Hematopoietic multipotent progenitor cell treated with erythropoietin and hydrocortisone succinate and interleukin-3 and kit ligand, for 8 days (in vitro differentiated cells): ENCODE data around the gene SERHL2.
"Not testable (repeated sequence)": the region's sequence is repeated elsewhere in the genome, so short reads cannot be mapped to it uniquely, and the experiment has no call there.

Experiments used
- DNase-seq: peaks from one replicate; pipeline ENCODE4 v3.0.0-alpha.2; 2015

SERHL2 gene

GRCh38 chr22:42577141-42577540 is 23.4 kb downstream of the SERHL2 start:
- DNase-seq = not testable (repeated sequence)

DNA sequence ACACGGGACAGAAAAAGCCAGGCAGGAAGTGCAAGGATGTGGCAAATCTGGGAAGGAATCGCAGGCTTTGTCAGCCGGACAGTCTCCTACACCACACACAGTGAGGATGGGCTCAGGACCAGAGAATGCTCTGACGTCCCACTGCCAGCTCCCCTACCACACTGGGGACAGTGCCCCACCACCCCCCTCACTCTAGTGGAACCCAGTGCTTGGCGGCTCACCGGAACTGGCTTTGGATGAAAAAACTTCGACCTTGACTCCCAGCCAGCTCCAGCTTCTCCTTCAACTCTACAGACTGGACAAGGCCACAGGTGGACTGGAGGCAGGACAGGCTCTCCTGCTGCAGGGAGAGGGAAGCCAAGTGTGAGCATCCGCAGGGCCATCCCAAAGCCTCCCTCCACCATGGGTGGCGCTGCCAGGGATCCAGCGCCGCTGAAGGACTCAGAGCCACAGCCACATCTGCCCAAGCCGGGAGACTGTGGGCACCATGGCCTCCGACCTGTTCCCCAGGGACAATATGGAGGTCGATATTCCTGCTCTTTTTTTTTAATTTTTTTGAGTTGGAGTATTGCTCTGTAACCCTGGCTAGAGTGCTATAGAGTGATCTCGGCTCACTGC is 24.0 kb downstream of the SERHL2 start:
- no peak for DNase-seq

DNA sequence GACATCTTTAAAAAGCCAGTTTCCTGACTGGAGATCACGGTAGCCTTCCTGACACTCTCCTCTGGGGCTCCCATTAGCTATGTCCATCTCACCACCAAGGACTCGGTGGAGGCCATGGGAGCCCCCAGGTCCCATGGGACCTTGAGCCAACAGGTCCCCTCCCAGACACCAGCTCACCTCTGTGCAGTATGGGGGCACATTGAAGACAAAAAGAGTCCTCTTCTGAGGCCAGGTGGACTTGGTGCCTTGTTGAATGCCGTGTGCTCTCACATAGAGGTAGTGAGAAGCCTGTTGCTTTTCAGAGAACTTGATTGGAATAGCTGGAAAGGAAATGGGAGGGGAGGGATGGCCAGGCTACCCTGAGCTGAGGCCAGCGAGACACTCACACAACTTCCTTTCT is 26.3 kb downstream of the SERHL2 start:
- not testable (repeated sequence) for DNase-seq

DNA sequence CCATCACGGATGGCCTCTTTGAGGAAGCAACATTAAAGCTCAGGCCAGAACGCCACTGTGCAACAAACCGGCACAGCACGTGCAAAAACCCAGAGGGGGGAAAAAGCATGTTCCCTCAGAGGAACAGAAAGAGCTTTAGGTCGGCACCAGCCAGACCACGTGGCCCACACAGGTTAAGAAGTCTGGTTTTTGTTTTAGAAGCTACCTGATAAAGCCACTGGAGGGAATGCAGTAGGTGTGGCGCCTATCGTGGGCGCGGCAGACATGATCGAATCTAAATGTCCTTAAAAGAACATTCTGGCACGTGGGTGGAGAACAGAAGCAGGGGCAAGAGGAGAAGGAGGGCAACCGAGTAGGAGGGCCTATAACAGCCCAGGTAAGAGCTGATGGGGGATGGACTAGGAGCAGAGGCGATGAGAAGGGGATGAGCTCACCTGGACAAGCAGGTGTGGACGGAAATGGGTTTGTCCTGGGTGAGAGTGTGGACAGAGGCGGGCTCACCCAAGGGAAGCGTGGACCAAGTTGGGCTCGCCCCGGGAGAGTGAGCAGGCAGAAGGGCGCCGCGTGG is 27.5 kb downstream of the SERHL2 start:
- DNase-seq = not testable (repeated sequence)

GRCh38 chr22:42581762-42582716 is 28.3 kb downstream of the SERHL2 start:
- peak; percentile 72 for DNase-seq

DNA sequence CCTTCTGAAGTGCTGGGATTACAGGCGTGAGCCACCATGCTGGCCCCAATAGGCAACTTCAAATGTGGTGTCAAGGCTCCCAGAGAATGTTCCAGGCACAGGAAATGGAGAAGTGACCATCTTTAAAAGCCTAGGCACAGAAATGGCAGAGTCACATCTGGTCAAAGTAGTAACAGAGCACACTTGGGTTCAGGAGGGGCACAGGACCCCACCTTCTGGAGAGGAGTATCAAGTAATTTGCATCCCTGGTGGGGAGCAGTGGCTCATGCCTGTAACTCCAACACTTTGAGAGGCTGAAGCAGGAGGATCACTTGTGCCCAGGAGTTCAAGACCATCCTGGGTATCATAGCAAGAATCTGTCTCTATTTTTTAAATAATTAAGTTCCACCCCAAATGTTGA is 29.2 kb downstream of the SERHL2 start:
- DNase-seq = no peak

DNA sequence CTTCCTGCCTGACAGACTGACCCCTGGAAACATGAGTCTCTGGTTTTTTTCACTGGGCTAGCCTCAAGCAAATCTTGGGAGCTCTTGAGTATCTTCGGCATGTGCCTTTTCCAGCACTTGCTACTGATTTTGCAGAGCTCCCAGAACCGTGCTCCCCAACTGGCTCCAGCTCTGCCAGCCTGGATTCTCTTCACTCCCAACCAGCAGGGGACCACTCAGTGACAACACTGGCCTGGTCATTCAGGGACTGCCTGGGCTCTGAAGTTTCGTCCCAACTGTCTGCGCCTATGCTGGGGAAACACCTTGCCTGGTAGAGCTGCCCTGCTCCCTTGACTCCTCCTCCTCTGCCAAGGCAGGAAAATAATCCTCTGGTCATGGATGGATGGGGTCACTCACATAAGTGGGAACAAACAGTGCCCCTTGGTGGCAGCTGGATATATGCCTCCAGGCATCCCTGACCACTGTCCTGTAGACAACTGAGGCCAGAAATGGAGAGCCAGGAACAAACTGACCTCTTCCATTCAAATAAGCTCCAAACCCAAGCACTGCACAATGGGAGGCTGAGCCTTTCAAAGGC is 30.7 kb downstream of the SERHL2 start:
- DNase-seq = no peak

DNA sequence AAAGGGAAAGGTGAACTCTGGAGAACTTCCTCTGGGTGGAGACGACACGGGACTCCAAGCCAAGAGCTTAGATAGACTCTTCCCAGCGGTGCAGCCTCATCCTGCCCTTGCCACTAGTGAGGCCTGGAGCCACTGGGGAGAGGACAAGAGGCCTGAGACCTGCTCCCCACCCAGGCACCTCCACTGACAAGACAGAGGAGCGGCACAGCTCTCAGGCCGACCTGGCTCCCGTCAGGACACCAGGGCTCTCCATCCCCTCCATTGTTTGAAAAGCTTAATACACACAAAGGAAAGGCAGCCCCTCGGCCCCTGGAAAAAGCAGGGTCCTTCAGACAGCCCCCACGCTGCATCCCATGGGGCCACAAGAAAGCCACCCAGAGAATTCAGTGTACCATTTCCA is 31.3 kb downstream of the SERHL2 start:
- DNase-seq = no peak

DNA sequence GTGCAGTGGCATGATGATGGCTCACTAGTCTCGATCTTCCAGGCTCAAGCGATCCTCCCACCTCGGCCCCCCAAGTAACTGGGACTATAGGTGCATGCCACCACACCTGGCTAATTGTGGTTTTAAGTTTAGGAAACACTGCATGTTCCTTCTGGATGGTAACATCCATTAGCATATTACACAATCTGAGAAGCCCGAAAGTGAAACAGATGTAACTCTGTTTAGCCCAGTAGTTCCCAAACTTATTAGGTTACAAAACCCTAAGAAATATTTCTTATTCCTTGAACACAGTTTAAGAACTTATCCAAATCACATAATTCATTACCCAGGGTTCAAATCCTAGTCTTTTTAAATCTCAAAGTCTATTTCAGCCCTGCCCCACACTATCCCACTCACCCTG is 32.6 kb downstream of the SERHL2 start:
- DNase-seq = no peak

DNA sequence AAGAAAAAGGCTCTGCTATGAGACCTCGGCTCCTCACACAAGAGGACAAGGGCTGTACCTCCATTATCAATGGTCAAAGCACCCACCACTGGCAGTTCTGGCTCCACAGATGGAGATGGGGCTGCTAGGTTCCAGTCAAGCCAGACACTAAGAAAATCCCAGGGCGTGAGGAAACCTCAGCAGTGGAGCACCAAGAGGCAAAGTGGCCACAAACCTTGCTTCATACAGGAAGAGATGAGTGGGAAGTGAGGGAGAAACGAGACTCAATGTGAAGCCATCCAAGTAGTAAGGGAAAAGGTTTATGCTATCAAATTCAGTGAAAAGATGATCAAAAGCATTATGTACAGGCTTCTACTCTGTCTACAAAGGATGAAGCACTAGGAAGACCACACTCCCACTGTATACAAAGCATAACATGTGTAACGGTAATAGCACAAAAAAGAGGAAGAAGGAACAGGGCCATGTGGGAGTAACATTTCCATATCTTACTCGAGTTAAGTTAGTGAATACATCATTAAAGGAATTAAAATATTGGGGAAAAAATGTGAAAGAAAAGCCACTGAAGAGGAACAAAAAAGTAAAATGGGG is 33.9 kb downstream of the SERHL2 start:
- DNase-seq = no peak

GRCh38 chr22:42591987-42592386 is 38.2 kb downstream of the SERHL2 start:
- DNase-seq = no peak

- DNase-seq = no peak
These were observed 41.7 kb downstream of the SERHL2 start for GRCh38 chr22:42595434-42595833.

- no peak for DNase-seq
These were observed 42.6 kb downstream of the SERHL2 start for GRCh38 chr22:42596336-42596735.

DNA sequence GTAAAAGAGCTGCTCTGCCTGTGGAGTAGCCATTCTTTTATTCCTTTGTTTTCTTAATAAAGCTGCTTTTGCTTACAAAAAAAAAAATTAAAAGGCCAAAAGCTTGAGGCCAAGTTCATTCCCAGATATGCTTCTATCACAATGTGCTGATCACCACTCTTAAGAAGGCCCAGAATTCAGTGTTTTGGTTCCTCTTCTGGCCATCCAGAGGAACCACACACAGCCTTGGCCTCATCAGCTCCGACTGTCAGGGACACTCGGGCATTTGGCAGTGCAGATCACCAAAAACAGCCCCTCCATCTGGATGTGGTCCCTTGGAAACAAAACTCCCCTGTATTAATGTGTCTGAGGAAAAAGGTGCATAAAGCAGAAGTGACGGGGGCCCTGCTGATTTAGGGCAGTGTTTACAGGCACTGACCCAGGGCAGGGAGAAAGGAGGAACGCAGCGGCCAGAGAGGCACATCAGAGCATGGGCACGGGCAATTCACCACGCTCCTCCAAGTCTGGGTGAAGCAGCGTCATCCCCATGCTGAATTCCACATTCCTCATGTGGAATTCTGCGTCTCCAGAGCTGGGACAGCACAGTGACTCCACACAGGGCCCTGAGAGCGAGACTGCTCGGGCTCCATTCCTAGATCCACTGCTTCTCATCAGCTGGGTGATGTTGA is 43.2 kb downstream of the SERHL2 start:
- DNase-seq = no peak

- no peak for DNase-seq
These were observed 48.2 kb downstream of the SERHL2 start for GRCh38 chr22:42601879-42602465.

GRCh38 chr22:42602470-42602869 is 48.7 kb downstream of the SERHL2 start:
- no peak for DNase-seq

DNA sequence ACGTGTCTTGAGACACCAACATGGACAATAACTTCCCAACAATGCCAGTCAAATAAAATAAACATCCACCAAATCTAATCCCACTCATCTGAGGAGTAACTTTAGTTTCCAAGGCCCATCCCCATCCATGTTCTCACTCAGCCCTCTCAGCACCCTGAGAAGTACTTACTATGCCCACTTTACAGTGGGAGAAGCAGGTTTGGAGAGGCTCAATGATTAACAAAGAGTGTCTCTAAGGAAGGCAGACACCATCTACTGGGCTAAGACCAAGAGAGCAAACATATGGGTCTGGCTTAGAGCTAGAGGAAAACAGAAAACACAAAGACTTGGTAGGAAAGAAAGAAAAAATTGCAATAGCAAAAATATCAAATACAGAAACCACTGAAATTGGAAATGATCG is 49.7 kb downstream of the SERHL2 start:
- DNase-seq = no peak

- no peak for DNase-seq
These were observed 50.6 kb downstream of the SERHL2 start for GRCh38 chr22:42604403-42604802.

GRCh38 chr22:42607641-42608040 is 53.9 kb downstream of the SERHL2 start:
- DNase-seq = not testable (repeated sequence)

DNA sequence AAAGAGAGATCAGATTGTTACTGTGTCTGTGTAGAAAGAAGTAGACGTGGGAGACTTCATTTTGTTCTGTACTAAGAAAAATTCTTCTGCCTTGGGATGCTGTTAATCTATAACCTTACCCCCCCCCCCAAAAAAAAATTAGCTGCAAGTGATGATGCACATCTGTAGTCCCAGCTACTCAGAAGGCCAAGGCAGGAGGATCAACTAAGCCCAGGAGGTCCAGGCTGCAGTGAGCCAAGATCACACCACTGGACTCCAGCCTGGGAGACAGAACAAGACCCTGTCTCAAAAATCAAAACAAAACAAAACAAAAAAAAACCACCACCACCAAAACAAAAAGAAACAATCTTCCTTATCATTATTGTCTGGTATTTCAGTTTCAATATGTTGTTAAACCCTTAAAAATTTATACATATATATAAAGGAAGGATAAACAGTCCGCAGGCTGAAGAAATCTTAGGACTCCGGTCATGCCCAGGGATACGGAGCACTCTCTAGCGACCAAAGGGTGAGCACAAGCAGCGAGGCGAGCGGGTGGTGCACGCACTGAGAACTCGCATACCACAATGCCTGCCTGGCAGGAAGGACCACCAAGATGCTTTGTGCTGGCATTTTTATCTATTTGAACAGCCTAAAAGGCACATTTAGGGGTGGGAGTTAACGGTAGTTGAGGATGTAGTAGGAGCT is 54.5 kb downstream of the SERHL2 start:
- no peak for DNase-seq

DNA sequence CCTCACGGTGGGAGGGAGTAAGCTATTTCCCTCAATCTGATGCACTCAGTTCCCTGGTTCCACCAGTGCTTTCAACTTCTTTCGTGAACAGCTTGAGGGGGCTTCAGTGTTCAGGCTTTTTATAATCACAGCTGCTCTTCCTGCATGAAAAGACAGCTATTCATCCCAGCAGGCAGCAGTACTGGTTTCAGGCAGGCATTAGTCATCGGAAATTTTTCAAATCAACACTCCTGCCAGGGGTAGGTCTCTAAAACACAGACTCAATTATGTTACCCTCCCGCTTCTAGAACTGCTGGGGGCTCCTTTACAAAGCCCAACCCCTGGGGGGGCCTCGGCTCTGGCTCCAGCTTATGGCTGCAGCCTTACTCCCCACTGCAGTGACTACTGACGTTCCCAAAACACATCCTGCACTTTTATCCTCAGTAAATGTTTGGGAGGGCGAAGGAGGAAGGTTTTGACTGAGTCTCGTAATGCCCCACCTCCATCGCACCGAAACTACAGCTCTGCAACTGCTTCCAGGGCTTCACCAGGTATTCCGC is 55.1 kb downstream of the SERHL2 start:
- DNase-seq = no peak
